ENCODE measurements around the gene OR5AC2. TPM values are rescaled to one million over a fixed set of nuclear protein-coding genes. Genes with fewer than 3 reads are reported as not detected.

OR5AC2 gene
- polyA plus RNA-seq (not detected in 3 replicates), polyA minus RNA-seq (not detected in 3 replicates)
- not detected for polyA plus RNA-seq (2011; ENCODE audit: low read depth)
- not detected in 2 replicates for polyA plus RNA-seq (2011; cell fraction: cytosol; rRNA removed)
- polyA plus RNA-seq (2011; cell fraction: nucleus; rRNA removed) = not detected in 2 replicates
- not detected in 2 replicates for polyA plus RNA-seq (2012; ENCODE audit: low replicate concordance)
- not detected for polyA minus RNA-seq (2011; cell fraction: cytosol; rRNA and poly(A)+ RNA removed)
- polyA minus RNA-seq (2011; cell fraction: nucleus; rRNA and poly(A)+ RNA removed) = not detected in 2 replicates

- no peak within 1 kb of the TSS for H3K27ac ChIP-seq (ENCODE audit: control insufficient read depth, insufficient read depth, low read length)
- TF ChIP-seq CTCF (optimal IDR thresholded peaks at IDR 0.05 in 1 of 3, IDR thresholded peaks at IDR 0.05 in 1 of 3, conservative IDR thresholded peaks at IDR 0.05 in 1 of 3; ENCODE audit: extremely low read depth in 1 of 3, insufficient read depth in 2 of 3, low read length in 3 of 3) (no peak), EZH2 (IDR thresholded peaks at IDR 0.05; ENCODE audit: low read length) (no peak)
- no peak within 1 kb of the TSS for H2AFZ ChIP-seq (ENCODE audit: control insufficient read depth, low read length)
- DNase-seq (ENCODE audit: low read depth, low spot score) (no peak), FAIRE-seq (no peak)
- H3K4me2 ChIP-seq (ENCODE audit: control insufficient read depth, extremely low read depth, insufficient read depth, low read depth, low read length) = no peak within 1 kb of the TSS
- H3K79me2 ChIP-seq (ENCODE audit: control insufficient read depth, insufficient read depth, low read length) = no peaks in the 10 kb centered on the region
- no peaks in the 10 kb centered on the region for H3K9me1 ChIP-seq (ENCODE audit: control insufficient read depth, extremely low read depth, insufficient read depth, low read length)
- H3K36me3 ChIP-seq (ENCODE audit: control insufficient read depth in 2 of 2, extremely low read depth in 1 of 2, insufficient read depth in 2 of 2, low read length in 2 of 2) = no peaks in the 10 kb centered on the region
- no peak within 1 kb of the TSS for H3K9ac ChIP-seq (ENCODE audit: control insufficient read depth, extremely low read depth, insufficient read depth, low read length)
- H3K27me3 ChIP-seq (ENCODE audit: control insufficient read depth, extremely low read depth, insufficient read depth, low read length) = no peaks in the 10 kb centered on the region
- H3K4me1 ChIP-seq (ENCODE audit: control insufficient read depth, extremely low read depth, insufficient read depth, low read length) = no peaks in the 10 kb centered on the region
- H3K4me3 ChIP-seq (ENCODE audit: control insufficient read depth in 2 of 3, extremely low read depth in 1 of 3, insufficient read depth in 2 of 3, low read depth in 1 of 3, low read length in 3 of 3) = no peak within 1 kb of the TSS
- H3K9me3 ChIP-seq (ENCODE audit: control insufficient read depth, low read depth, low read length) = no peaks in the 10 kb centered on the region
- dilution Hi-C loops (cut with MboI; ENCODE audit: extremely low pct_ligation_motif_present, low sequenced_read_pairs) = no loop called here
- H4K20me1 ChIP-seq (ENCODE audit: control insufficient read depth, extremely low read depth, insufficient read depth, low read length) = no peaks in the 10 kb centered on the region
These were observed at the start of gene OR5AC2 for GRCh38 chr3:98086873-98087272. TSS of gene OR5AC2 (plus strand) at chr3:98087173. CDS start at chr3:98087173, 0 bp downstream.

- Histone ChIP-seq H3K27me3 (ENCODE audit: control insufficient read depth, extremely low read depth, insufficient read depth, low read length) (no peaks in the 10 kb centered on the region), H2AFZ (ENCODE audit: control insufficient read depth, low read length) (no peak overlapping the region), H3K9me3 (ENCODE audit: control insufficient read depth, low read depth, low read length) (no peaks in the 10 kb centered on the region), H3K4me3 (ENCODE audit: control insufficient read depth in 2 of 3, extremely low read depth in 1 of 3, insufficient read depth in 2 of 3, low read depth in 1 of 3, low read length in 3 of 3) (no peak overlapping the region), H3K36me3 (ENCODE audit: control insufficient read depth in 2 of 2, extremely low read depth in 1 of 2, insufficient read depth in 2 of 2, low read length in 2 of 2) (no peaks in the 10 kb centered on the region), H3K9ac (ENCODE audit: control insufficient read depth, extremely low read depth, insufficient read depth, low read length) (no peak overlapping the region), H3K79me2 (ENCODE audit: control insufficient read depth, insufficient read depth, low read length) (no peaks in the 10 kb centered on the region), H3K27ac (ENCODE audit: control insufficient read depth, insufficient read depth, low read length) (no peak overlapping the region), H3K4me2 (ENCODE audit: control insufficient read depth, extremely low read depth, insufficient read depth, low read depth, low read length) (no peak overlapping the region), H3K4me1 (ENCODE audit: control insufficient read depth, extremely low read depth, insufficient read depth, low read length) (no peaks in the 10 kb centered on the region), H3K9me1 (ENCODE audit: control insufficient read depth, extremely low read depth, insufficient read depth, low read length) (no peaks in the 10 kb centered on the region), H4K20me1 (ENCODE audit: control insufficient read depth, extremely low read depth, insufficient read depth, low read length) (no peaks in the 10 kb centered on the region)
- no peak for TF ChIP-seq EZH2 (IDR thresholded peaks at IDR 0.05; ENCODE audit: low read length)
- no peak for TF ChIP-seq CTCF (optimal IDR thresholded peaks at IDR 0.05 in 1 of 3, IDR thresholded peaks at IDR 0.05 in 1 of 3, conservative IDR thresholded peaks at IDR 0.05 in 1 of 3; ENCODE audit: extremely low read depth in 1 of 3, insufficient read depth in 2 of 3, low read length in 3 of 3)
- dilution Hi-C loops (cut with MboI; ENCODE audit: extremely low pct_ligation_motif_present, low sequenced_read_pairs) = no loop called here
- FAIRE-seq = no peak
- no peak for DNase-seq (ENCODE audit: low read depth, low spot score)
These were observed 48.7 kb upstream of the OR5AC2 start for GRCh38 chr3:98038286-98038685.

All from keratinocyte (primary cell).